Measurements from ENCODE around the gene WASF1. TPM values are rescaled to one million over a fixed set of nuclear protein-coding genes. Genes with fewer than 3 reads are reported as not detected.
A peak's percentile ranks its signal among the peaks of the same experiment; 100 is the strongest.

WASF1 gene
- total and polyA plus RNA-seq, 2 donors (not counting 1 experiment from before 2014, with no cell fraction given) = 13.2 to 37.7 TPM

GRCh38 chr6:110185879-110186278 is 6.4 kb upstream of the WASF1 start:
- Histone ChIP-seq H3K4me3 (replicated peaks in 1 of 4; ENCODE audit: control extremely low read depth in 1 of 4, insufficient read depth in 1 of 4, low read depth in 3 of 4, low read length in 4 of 4) (no peak overlapping the region), H3K36me3 (ENCODE audit: control insufficient read depth, insufficient read depth, low read length) (no peaks in the 10 kb centered on the region), H4K20me1 (ENCODE audit: control insufficient read depth, extremely low read depth, insufficient read depth, low read length) (no peaks in the 10 kb centered on the region), H2AFZ (ENCODE audit: low read length) (no peak overlapping the region), H3K79me2 (ENCODE audit: control insufficient read depth, insufficient read depth, low read length) (peaks cover 83% of the 10 kb centered on the region), H3K9me3 (ENCODE audit: control insufficient read depth, insufficient read depth, low read depth, low read length) (no peaks in the 10 kb centered on the region), H3K27ac (ENCODE audit: insufficient read depth, low read length) (no peak overlapping the region), H3K4me1 (ENCODE audit: control insufficient read depth, extremely low read depth, insufficient read depth, low read length) (peaks cover 9% of the 10 kb centered on the region), H3K9ac (ENCODE audit: insufficient read depth, low read length) (no peak overlapping the region), H3K4me2 (ENCODE audit: extremely low read depth, insufficient read depth, low read length) (peak overlapping the region; percentile 36), H3K27me3 (ENCODE audit: control insufficient read depth, insufficient read depth, low read length) (no peaks in the 10 kb centered on the region)
- no peak for DNase-seq (ENCODE audit: low read depth in 2 of 2)
- TF ChIP-seq EZH2 (IDR thresholded peaks at IDR 0.05; ENCODE audit: low read length, missing control alignments) = no peak
- TF ChIP-seq, protein P1, sequence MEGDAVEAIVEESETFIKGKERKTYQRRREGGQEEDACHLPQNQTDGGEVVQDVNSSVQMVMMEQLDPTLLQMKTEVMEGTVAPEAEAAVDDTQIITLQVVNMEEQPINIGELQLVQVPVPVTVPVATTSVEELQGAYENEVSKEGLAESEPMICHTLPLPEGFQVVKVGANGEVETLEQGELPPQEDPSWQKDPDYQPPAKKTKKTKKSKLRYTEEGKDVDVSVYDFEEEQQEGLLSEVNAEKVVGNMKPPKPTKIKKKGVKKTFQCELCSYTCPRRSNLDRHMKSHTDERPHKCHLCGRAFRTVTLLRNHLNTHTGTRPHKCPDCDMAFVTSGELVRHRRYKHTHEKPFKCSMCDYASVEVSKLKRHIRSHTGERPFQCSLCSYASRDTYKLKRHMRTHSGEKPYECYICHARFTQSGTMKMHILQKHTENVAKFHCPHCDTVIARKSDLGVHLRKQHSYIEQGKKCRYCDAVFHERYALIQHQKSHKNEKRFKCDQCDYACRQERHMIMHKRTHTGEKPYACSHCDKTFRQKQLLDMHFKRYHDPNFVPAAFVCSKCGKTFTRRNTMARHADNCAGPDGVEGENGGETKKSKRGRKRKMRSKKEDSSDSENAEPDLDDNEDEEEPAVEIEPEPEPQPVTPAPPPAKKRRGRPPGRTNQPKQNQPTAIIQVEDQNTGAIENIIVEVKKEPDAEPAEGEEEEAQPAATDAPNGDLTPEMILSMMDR (conservative IDR thresholded peaks at IDR 0.05 in 1 of 2, IDR thresholded peaks at IDR 0.05 in 1 of 2; ENCODE audit: low read depth in 1 of 2, low read length in 2 of 2) = no peak

- no peak overlapping the region for H2AFZ ChIP-seq (ENCODE audit: low read length)
- DNase-seq (ENCODE audit: low read depth in 2 of 2) = peak in 1 of 2 donors; percentile 11
- H3K27me3 ChIP-seq (ENCODE audit: control insufficient read depth, insufficient read depth, low read length) = no peaks in the 10 kb centered on the region
- H3K4me2 ChIP-seq (ENCODE audit: extremely low read depth, insufficient read depth, low read length) = peak overlapping the region; percentile 15
- H3K79me2 ChIP-seq (ENCODE audit: control insufficient read depth, insufficient read depth, low read length) = peaks cover 78% of the 10 kb centered on the region
- no peak overlapping the region for H3K9ac ChIP-seq (ENCODE audit: insufficient read depth, low read length)
- peak overlapping the region in 3 of 4 experiments; percentile 5 to 97 (median 25) for H3K4me3 ChIP-seq (replicated peaks in 1 of 4; ENCODE audit: control extremely low read depth in 1 of 4, insufficient read depth in 1 of 4, low read depth in 3 of 4, low read length in 4 of 4)
- H3K36me3 ChIP-seq (ENCODE audit: control insufficient read depth, insufficient read depth, low read length) = no peaks in the 10 kb centered on the region
- no peak for TF ChIP-seq EZH2 (IDR thresholded peaks at IDR 0.05; ENCODE audit: low read length, missing control alignments)
- TF ChIP-seq, protein P1 (conservative IDR thresholded peaks at IDR 0.05 in 1 of 2, IDR thresholded peaks at IDR 0.05 in 1 of 2; ENCODE audit: low read depth in 1 of 2, low read length in 2 of 2) = no peak
- H3K4me1 ChIP-seq (ENCODE audit: control insufficient read depth, extremely low read depth, insufficient read depth, low read length) = peaks cover 9% of the 10 kb centered on the region
- H3K27ac ChIP-seq (ENCODE audit: insufficient read depth, low read length) = no peak overlapping the region
- no peaks in the 10 kb centered on the region for H3K9me3 ChIP-seq (ENCODE audit: control insufficient read depth, insufficient read depth, low read depth, low read length)
- H4K20me1 ChIP-seq (ENCODE audit: control insufficient read depth, extremely low read depth, insufficient read depth, low read length) = no peaks in the 10 kb centered on the region
Measured at GRCh38 chr6:110183292-110183885, 3.9 kb upstream of the WASF1 start.

GRCh38 chr6:110181131-110182030 is 1.9 kb upstream of the WASF1 start:
- Histone ChIP-seq H2AFZ (ENCODE audit: low read length) (no peak overlapping the region), H4K20me1 (ENCODE audit: control insufficient read depth, extremely low read depth, insufficient read depth, low read length) (no peaks in the 10 kb centered on the region), H3K4me1 (ENCODE audit: control insufficient read depth, extremely low read depth, insufficient read depth, low read length) (peaks cover 9% of the 10 kb centered on the region), H3K36me3 (ENCODE audit: control insufficient read depth, insufficient read depth, low read length) (no peaks in the 10 kb centered on the region), H3K79me2 (ENCODE audit: control insufficient read depth, insufficient read depth, low read length) (peaks cover 73% of the 10 kb centered on the region), H3K27me3 (ENCODE audit: control insufficient read depth, insufficient read depth, low read length) (no peaks in the 10 kb centered on the region), H3K4me3 (replicated peaks in 1 of 4; ENCODE audit: control extremely low read depth in 1 of 4, insufficient read depth in 1 of 4, low read depth in 3 of 4, low read length in 4 of 4) (peak overlapping the region; percentile 75 to 97 (median 90)), H3K4me2 (ENCODE audit: extremely low read depth, insufficient read depth, low read length) (peak overlapping the region; percentile 80), H3K9me3 (ENCODE audit: control insufficient read depth, insufficient read depth, low read depth, low read length) (no peaks in the 10 kb centered on the region), H3K9ac (ENCODE audit: insufficient read depth, low read length) (peak overlapping the region; percentile 71), H3K27ac (ENCODE audit: insufficient read depth, low read length) (peak overlapping the region; percentile 97)
- peak in 1 of 2 donors; percentile 14 for DNase-seq (ENCODE audit: low read depth in 2 of 2)
- TF ChIP-seq EZH2 (IDR thresholded peaks at IDR 0.05; ENCODE audit: low read length, missing control alignments) = no peak
